Duodenal mucosa (tissue), 2 donors: ENCODE results near the gene SLC6A17.

Source experiments
- H3K27ac ChIP-seq: one replicate; pipeline ENCODE4 v1.7.0; 2013; ENCODE audit warnings: low read depth, low read length
- H3K27me3 ChIP-seq, 2 donors: one replicate each; pipeline ENCODE4 v1.7.0; 2013; ENCODE audit warnings: low read length in 2 of 2, control low read depth in 1 of 2; ENCODE audit not compliant: insufficient read depth in 2 of 2, control insufficient read depth in 1 of 2
- H3K36me3 ChIP-seq, 2 donors: one replicate each; pipeline ENCODE4 v1.7.0; 2013; ENCODE audit warnings: low read length in 2 of 2, control low read depth in 1 of 2; ENCODE audit not compliant: insufficient read depth in 2 of 2, control insufficient read depth in 1 of 2
- H3K4me1 ChIP-seq, 2 donors: one replicate each; pipeline ENCODE4 v1.7.0; 2013; ENCODE audit warnings: low read length in 2 of 2, control low read depth in 1 of 2; ENCODE audit not compliant: insufficient read depth in 2 of 2, control insufficient read depth in 1 of 2
- H3K4me3 ChIP-seq, 2 donors: one replicate each; pipeline ENCODE4 v1.7.0; 2013; ENCODE audit warnings: low read length in 2 of 2, low read depth in 1 of 2
- H3K9ac ChIP-seq, 2 donors: one replicate each; pipeline ENCODE4 v1.7.0; 2013; ENCODE audit warnings: low read length in 2 of 2, low read depth in 1 of 2
- H3K9me3 ChIP-seq, 2 donors: one replicate each; pipeline ENCODE4 v1.7.0; 2013; ENCODE audit warnings: low read length in 2 of 2, control low read depth in 1 of 2; ENCODE audit not compliant: control insufficient read depth in 1 of 2

SLC6A17 gene

DNA sequence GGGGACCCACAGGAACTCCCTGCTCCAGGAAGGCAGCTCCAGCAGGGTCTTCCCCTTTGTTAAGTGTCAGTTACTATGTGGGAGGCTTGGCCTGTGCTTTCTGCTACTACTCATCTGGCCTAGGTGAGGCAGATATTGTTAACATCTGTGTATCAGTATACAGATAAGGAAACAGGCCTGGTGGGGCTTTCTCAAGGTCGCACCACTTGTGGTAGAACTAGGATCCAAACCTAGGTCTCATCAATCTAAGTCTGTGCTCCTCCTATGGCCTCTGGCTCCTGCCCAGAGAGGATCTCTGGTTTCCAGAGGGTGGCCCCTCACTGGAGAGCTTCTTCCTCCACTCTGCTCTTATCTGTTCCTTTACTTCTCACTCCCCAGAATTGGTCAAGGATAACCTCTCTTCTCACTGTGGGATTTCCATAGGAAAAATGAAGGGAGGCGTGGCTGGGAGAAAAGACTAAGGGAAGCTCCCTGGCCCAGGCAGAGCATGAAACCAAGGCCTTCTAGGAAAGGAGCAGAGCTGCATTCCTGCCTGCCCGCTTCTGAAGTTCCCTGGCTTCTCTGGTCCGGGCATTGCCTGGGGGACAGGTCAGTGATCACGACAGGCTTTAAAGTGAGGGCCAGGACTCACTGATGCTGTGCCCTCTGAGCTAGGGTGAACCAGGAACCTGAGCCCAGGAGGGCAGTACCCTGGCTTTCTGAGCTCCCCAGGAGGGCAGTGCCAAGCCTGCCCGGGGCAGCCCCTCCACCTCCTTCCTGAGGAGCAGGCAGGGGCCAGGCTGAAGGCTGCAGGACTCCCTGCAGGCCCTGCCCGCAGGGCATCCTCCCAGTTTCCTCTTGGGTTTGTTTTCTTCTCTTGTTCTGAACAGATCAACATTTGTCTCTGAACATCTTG, 65.6 kb downstream of the SLC6A17 start:
- no peaks in the 10 kb centered on the region for H3K36me3 ChIP-seq
- no peak overlapping the region for H3K9ac ChIP-seq
- peaks cover 3 to 4% of the 10 kb centered on the region in 2 donors for H3K27me3 ChIP-seq
- H3K4me3 ChIP-seq: no peak overlapping the region
- H3K4me1 ChIP-seq: peaks cover 8% of the 10 kb centered on the region in 2 donors
- no peaks in the 10 kb centered on the region for H3K9me3 ChIP-seq
- H3K27ac ChIP-seq: peak overlapping the region; percentile 2

DNA sequence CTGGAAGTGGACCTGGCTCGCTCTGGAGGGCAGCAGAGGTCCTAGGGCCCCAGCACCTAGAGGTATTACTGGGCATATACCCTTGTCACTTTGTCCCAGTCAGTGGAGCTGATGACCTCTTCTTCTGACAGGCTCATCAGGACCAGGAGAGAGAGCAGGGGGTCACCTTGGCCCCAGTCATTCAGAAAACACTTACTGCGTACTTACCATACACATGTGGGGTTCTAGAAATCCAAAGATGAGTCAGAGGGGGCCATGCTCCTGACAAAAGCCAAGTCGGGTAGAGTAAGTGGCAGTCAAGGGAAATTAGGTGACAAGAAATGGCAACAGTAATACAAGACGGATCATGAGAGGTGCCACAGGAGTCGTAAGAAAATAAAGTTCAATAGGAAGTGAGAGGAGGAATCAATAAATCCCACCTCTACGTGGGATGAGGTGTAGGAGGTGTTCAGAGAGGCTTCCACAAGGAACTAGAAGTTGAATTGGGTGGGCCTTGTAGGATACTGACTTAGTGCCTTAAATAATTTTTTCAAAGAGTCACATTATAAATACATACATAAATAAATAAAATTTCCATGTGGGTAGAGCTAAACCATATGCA, 66.7 kb downstream of the SLC6A17 start:
- H3K27ac ChIP-seq: no peak overlapping the region
- H3K9ac ChIP-seq: no peak overlapping the region
- H3K4me3 ChIP-seq: no peak overlapping the region
- H3K4me1 ChIP-seq: peaks cover 4 to 5% of the 10 kb centered on the region in 2 donors
- H3K36me3 ChIP-seq: no peaks in the 10 kb centered on the region
- no peaks in the 10 kb centered on the region for H3K9me3 ChIP-seq
- H3K27me3 ChIP-seq: no peaks in the 10 kb centered on the region

DNA sequence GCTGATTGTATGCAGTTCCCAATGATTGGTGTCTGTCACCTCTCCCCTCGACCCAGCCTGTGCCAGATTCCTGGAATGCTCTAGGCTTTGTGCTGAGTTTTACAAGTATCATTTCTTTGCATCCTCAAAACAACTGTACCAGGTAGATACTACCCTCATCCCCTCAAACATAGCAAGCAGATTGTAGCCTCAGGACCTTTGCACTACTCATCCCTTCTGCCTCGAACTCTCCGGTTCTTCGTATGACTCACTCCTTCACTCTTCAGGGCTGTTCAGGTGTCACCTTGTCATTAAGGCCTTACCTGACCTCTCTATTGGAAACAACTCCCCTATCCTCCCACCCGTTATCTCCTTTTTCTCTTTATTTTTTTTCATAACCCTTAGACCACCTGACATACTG, 67.8 kb downstream of the SLC6A17 start:
- Histone ChIP-seq H3K4me3 (no peak overlapping the region), H3K27me3 (no peaks in the 10 kb centered on the region), H3K36me3 (peaks cover 0 to 2% of the 10 kb centered on the region in 2 donors), H3K9me3 (no peaks in the 10 kb centered on the region), H3K27ac (no peak overlapping the region), H3K9ac (no peak overlapping the region), H3K4me1 (peaks cover 0 to 5% of the 10 kb centered on the region in 2 donors)

DNA sequence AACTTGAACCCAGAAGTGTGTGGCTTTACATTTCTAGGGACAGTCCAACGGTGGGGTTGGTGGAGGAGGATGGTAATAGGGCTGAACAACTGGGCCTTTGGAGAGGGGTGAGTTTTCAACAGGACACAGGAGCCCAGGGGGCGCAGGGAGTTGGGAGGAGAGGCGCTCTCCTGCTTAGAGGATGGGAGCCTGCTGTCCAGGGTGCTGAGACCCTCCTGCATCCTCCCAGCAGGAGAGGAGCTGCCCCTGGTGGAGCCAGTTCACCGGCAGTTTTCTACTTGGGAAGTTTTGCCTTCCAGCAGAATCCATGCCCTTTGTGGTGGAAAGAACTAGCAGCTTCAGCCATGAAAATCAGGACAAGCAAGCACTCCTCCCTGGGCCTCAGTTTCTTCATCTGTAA, 68.4 kb downstream of the SLC6A17 start:
- Histone ChIP-seq H3K9me3 (no peaks in the 10 kb centered on the region), H3K36me3 (peaks cover 0 to 8% of the 10 kb centered on the region in 2 donors), H3K4me1 (peaks cover 0 to 5% of the 10 kb centered on the region in 2 donors), H3K4me3 (no peak overlapping the region), H3K27me3 (no peaks in the 10 kb centered on the region), H3K27ac (no peak overlapping the region), H3K9ac (no peak overlapping the region)

DNA sequence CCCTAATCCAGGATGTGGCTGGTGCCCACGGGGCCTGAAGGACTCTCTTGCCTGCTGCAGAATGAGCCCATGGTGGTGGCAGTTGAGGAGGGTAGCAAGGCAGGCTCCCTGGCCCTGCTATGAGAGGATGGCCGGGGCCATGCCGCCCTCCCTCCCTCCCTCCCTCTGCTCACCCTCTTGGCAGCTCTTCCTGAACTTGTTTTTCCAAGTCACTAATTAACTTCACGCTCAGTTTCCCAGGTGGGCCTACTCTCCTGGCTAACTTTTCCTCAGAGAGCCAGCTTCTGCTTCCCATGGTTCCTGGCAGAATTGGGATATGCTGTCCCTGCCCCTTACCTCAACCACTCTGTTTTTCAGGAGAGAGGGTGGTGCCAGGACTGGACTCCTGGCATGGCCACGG, 70.0 kb downstream of the SLC6A17 start:
- Histone ChIP-seq H3K27ac (no peak overlapping the region), H3K9me3 (no peaks in the 10 kb centered on the region), H3K36me3 (peaks cover 0 to 8% of the 10 kb centered on the region in 2 donors), H3K4me3 (no peak overlapping the region), H3K4me1 (peaks cover 0 to 4% of the 10 kb centered on the region in 2 donors), H3K27me3 (no peaks in the 10 kb centered on the region), H3K9ac (no peak overlapping the region)

DNA sequence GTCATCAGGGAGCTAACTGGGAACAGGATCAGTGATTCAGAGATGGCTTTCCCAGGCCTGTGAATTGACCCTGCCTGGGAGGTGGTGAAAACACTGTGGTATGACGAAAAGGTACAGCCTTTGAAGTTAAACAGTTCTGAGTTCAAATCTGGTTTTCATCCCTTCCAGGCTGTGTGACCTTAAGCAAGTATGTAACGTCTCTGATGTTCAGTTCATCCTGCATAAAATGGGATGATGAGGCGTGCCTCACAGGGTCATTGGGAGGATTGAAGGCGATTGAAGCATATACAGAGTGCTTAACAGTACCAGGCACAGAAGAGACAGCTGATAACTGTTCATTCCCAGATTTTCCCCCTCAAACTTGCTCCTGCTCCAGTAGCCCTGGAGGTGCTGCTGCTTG, 70.8 kb downstream of the SLC6A17 start:
- Histone ChIP-seq H3K36me3 (peaks cover 0 to 8% of the 10 kb centered on the region in 2 donors), H3K27ac (no peak overlapping the region), H3K4me1 (peaks cover 0 to 7% of the 10 kb centered on the region in 2 donors), H3K9ac (no peak overlapping the region), H3K27me3 (no peaks in the 10 kb centered on the region), H3K9me3 (no peaks in the 10 kb centered on the region), H3K4me3 (no peak overlapping the region)

DNA sequence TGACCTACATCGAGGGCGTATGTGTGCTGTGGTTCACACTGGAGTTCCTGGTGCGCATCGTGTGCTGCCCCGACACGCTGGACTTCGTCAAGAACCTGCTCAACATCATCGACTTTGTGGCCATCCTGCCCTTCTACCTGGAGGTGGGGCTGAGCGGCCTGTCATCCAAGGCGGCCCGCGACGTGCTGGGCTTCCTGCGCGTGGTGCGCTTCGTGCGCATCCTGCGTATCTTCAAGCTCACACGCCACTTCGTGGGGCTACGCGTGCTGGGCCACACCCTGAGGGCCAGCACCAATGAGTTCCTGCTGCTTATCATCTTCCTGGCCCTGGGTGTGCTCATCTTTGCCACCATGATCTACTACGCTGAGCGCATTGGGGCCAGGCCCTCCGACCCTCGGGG, 72.8 kb downstream of the SLC6A17 start:
- H3K4me1 ChIP-seq: peaks cover 0 to 7% of the 10 kb centered on the region in 2 donors
- no peak overlapping the region for H3K4me3 ChIP-seq
- peaks cover 0 to 8% of the 10 kb centered on the region in 2 donors for H3K36me3 ChIP-seq
- no peaks in the 10 kb centered on the region for H3K9me3 ChIP-seq
- no peaks in the 10 kb centered on the region for H3K27me3 ChIP-seq
- H3K9ac ChIP-seq: no peak overlapping the region
- no peak overlapping the region for H3K27ac ChIP-seq

DNA sequence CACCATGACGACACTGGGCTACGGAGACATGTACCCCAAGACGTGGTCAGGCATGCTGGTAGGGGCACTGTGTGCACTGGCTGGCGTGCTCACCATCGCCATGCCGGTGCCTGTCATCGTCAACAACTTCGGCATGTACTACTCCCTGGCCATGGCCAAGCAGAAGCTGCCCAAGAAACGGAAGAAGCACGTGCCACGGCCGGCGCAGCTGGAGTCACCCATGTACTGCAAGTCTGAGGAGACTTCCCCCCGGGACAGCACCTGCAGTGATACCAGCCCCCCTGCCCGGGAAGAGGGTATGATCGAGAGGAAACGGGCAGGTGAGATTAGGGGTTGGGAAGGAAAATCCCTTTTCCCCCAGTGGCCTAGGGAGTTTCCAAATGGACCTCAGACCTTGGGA, 73.3 kb downstream of the SLC6A17 start:
- Histone ChIP-seq H3K36me3 (peaks cover 0 to 8% of the 10 kb centered on the region in 2 donors), H3K9ac (no peak overlapping the region), H3K27ac (no peak overlapping the region), H3K9me3 (no peaks in the 10 kb centered on the region), H3K4me1 (peaks cover 0 to 7% of the 10 kb centered on the region in 2 donors), H3K4me3 (no peak overlapping the region), H3K27me3 (no peaks in the 10 kb centered on the region)

DNA sequence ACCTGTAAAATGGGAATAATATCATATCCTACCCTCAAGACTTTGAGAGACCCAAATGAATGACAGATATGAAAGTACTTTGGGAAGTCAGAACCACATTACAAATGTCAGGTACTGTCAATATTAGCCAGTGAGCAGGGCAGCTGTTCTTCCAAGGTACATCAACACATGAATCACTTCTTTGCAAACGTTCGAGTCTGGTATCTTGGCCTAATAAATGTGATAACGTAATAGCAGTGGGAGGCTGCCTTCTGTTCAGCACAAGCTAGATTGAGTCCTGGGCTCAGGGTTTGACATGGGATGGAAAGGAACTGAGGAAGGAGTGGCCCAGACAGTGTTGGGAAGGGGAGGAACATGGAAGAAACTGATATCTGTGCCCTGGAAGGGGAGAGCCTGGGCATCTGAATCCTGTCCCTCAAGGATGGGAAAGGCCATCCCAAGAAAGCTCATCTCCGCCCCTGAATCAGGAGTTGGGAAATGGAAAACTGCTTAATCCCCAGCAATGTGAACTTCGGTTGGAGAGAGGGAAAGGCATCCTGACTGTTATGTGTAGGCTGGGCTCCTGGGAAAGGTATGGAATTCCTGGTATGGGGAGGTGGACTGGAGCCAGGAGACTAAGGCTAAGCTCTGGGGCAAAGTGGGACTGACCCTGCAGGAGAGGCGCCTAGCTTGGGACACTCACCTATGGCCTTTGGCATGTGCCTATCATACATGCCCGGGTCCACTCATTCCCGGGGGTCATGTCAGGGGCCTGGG, 74.1 kb downstream of the SLC6A17 start:
- H3K4me1 ChIP-seq: peaks cover 0 to 7% of the 10 kb centered on the region in 2 donors
- no peak overlapping the region for H3K4me3 ChIP-seq
- H3K36me3 ChIP-seq: peaks cover 0 to 8% of the 10 kb centered on the region in 2 donors
- H3K27me3 ChIP-seq: no peaks in the 10 kb centered on the region
- H3K27ac ChIP-seq: no peak overlapping the region
- H3K9ac ChIP-seq: no peak overlapping the region
- H3K9me3 ChIP-seq: no peaks in the 10 kb centered on the region

DNA sequence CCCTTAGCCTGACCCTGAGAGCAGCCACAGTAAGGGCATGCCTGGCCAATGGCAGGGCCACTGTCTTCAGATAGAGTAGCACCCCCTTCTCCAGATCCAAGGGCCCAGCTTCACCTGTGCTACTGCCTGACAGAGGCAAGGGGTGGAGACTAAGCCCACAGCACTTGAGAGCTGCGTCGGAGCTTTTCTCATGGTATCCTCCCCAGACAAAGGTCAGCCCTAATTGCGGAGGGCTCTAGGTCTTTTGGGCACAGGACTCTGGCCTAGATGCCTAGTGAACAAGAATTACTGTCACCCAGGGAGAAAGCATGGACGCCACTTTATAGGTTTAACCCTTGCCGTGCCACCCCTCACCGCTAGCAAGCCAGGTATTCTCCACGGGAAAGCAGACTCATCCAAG, 74.9 kb downstream of the SLC6A17 start:
- peaks cover 0 to 7% of the 10 kb centered on the region in 2 donors for H3K4me1 ChIP-seq
- no peak overlapping the region for H3K9ac ChIP-seq
- no peak overlapping the region for H3K4me3 ChIP-seq
- H3K27ac ChIP-seq: no peak overlapping the region
- H3K9me3 ChIP-seq: no peaks in the 10 kb centered on the region
- no peaks in the 10 kb centered on the region for H3K27me3 ChIP-seq
- H3K36me3 ChIP-seq: peaks cover 0 to 8% of the 10 kb centered on the region in 2 donors
